Measurements from ENCODE around the gene PPP1R7. TPM values are rescaled to one million over a fixed set of nuclear protein-coding genes. Genes with fewer than 3 reads are reported as not detected.

Gene PPP1R7
- total and polyA plus RNA-seq, 2 of the 4 experiments (the other 2 are of a cell fraction), result 60.8 to 70.0 TPM

DNA sequence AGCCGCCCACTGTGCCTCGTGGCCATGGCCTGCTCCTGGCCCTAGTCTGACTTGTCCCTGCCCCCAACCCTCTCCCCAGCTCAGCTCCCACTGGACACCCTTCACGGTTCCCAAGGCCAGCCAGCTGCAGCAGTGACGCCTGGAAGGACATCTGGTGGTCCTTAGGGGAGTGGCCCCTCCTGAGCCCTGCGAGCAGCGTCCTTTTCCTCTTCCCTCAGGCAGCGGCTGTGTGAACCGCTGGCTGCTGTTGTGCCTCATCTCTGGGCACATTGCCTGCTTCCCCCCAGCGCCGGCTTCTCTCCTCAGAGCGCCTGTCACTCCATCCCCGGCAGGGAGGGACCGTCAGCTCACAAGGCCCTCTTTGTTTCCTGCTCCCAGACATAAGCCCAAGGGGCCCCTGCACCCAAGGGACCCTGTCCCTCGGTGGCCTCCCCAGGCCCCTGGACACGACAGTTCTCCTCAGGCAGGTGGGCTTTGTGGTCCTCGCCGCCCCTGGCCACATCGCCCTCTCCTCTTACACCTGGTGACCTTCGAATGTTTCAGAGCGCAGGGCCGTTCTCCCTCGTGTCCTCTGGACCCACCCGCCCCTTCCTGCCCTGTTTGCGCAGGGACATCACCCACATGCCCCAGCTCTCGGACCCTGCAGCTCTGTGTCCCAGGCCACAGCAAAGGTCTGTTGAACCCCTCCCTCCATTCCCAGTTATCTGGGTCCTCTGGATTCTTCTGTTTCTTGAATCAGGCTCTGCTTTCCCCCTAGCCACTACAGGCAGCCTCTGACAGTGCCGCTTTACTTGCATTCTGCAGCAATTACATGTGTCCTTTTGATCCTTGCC is 74.0 kb downstream of the PPP1R7 start:
- H3K27me3 ChIP-seq (ENCODE audit: control insufficient read depth, insufficient read depth, low read length), result no peaks in the 10 kb centered on the region
- in situ Hi-C loops (cut with MboI; ENCODE audit: low sequenced_read_pairs), result loop anchor here (5.0 kb wide), 1 partner anchor 372 kb away; no protein-coding TSS in a partner anchor
- no peak overlapping the region for H3K4me2 ChIP-seq (ENCODE audit: low read depth, low read length)

More for the DNA sequence above, 74.0 kb downstream of the PPP1R7 start:
- Histone ChIP-seq H3K9me3 (ENCODE audit: control insufficient read depth, insufficient read depth, low read length) (no peaks in the 10 kb centered on the region), H2AFZ (replicated peaks; ENCODE audit: low read length, poor library complexity) (peak overlapping the region; percentile 68), H3K56ac (ENCODE audit: extremely low read depth, insufficient read depth, low read length) (no peak overlapping the region), H3K9me1 (ENCODE audit: insufficient read depth, low read length) (peaks cover 3% of the 10 kb centered on the region; the same call in 1 of the 2 replicates), H2BK5ac (ENCODE audit: low read depth, low read length, poor library complexity, severe bottlenecking) (no peak overlapping the region), H4K8ac (ENCODE audit: low read depth in 2 of 2, low read length in 2 of 2) (no peak overlapping the region), H3K23ac (ENCODE audit: low read depth, low read length) (no peak overlapping the region), H2BK120ac (ENCODE audit: low read depth, low read length) (no peak overlapping the region), H2AK5ac (ENCODE audit: low read depth, low read length) (peak overlapping the region; percentile 75; the same call in 1 of the 2 replicates), H4K5ac (ENCODE audit: low read depth, low read length) (no peak overlapping the region), H2BK20ac (ENCODE audit: low read depth, low read length) (no peak overlapping the region), H3K4me3 (ENCODE audit: insufficient read depth, low read depth, low read length) (no peak overlapping the region), H2AK9ac (replicated peaks; ENCODE audit: low read depth, low read length, poor library complexity) (peak overlapping the region; percentile 74), H4K20me1 (ENCODE audit: insufficient read depth, low read length) (peaks cover 63% of the 10 kb centered on the region), H4K91ac (ENCODE audit: insufficient read depth, low read depth, low read length) (no peak overlapping the region), H3K27ac (ENCODE audit: insufficient read depth, low read length) (no peak overlapping the region; the same call in 1 of the 2 replicates), H3K79me1 (ENCODE audit: low read depth in 1 of 2, low read length in 2 of 2) (peaks cover 12 to 37% of the 10 kb centered on the region in 2 experiments), H3K9ac (ENCODE audit: low read depth, low read length) (no peak overlapping the region), H3K14ac (replicated peaks; ENCODE audit: low read depth, low read length) (no peak overlapping the region), H3K18ac (ENCODE audit: low read depth, low read length) (no peak overlapping the region), H3K4ac (ENCODE audit: low read depth, low read length) (no peak overlapping the region), H2BK15ac (ENCODE audit: low read depth, low read length) (no peak overlapping the region), H3K36me3 (ENCODE audit: control insufficient read depth, insufficient read depth, low read length) (peaks cover 37% of the 10 kb centered on the region), H3K4me1 (ENCODE audit: control insufficient read depth, insufficient read depth, low read length) (peaks cover 9% of the 10 kb centered on the region; the same call in 1 of the 2 replicates)
- 39% methylated on average over 4 of the region's 26 CpGs; no CpG with 5 or more reads in 1 of the 2 experiments for whole genome bisulfite sequencing, 2 experiments (ENCODE audit: extremely low coverage in 2 of 2, insufficient read length in 1 of 2)
- ChIA-PET POLR2A (ENCODE audit: unreplicated experiment) (no interaction called here), CTCF (interaction anchor here (0.6 to 1.8 kb wide), 2 partner anchors 100 to 373 kb away, joined by 3 to 4 read pairs; no protein-coding TSS in a partner anchor)
- no TSS peak for BruUV-seq (replicated peaks)
- DNase-seq (peak; percentile 66), ATAC-seq (ENCODE audit: low read depth) (peak; percentile 55)
- dilution Hi-C loops (cut with HindIII; ENCODE audit: low sequenced_read_pairs, unreplicated experiment), result no loop called here
- TF ChIP-seq, protein P1, sequence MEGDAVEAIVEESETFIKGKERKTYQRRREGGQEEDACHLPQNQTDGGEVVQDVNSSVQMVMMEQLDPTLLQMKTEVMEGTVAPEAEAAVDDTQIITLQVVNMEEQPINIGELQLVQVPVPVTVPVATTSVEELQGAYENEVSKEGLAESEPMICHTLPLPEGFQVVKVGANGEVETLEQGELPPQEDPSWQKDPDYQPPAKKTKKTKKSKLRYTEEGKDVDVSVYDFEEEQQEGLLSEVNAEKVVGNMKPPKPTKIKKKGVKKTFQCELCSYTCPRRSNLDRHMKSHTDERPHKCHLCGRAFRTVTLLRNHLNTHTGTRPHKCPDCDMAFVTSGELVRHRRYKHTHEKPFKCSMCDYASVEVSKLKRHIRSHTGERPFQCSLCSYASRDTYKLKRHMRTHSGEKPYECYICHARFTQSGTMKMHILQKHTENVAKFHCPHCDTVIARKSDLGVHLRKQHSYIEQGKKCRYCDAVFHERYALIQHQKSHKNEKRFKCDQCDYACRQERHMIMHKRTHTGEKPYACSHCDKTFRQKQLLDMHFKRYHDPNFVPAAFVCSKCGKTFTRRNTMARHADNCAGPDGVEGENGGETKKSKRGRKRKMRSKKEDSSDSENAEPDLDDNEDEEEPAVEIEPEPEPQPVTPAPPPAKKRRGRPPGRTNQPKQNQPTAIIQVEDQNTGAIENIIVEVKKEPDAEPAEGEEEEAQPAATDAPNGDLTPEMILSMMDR (conservative IDR thresholded peaks at IDR 0.05; ENCODE audit: low read depth, low read length), result 0 out of 2 replicates have a peak, but pooled peaks have one; percentile 13
- TF ChIP-seq SMC3 (IDR thresholded peaks at IDR 0.05; ENCODE audit: low read depth, low read length), result peak; percentile 28
- peak; percentile 14; the same call in 1 of the 2 replicates for TF ChIP-seq RAD21 (IDR thresholded peaks at IDR 0.05; ENCODE audit: low read length)
- TF ChIP-seq BHLHE40 (IDR thresholded peaks at IDR 0.05; ENCODE audit: low read depth, low read length), result no peak
- intact Hi-C loops (cut with micrococcal nuclease), result no loop called here

Data from IMR-90 (cell line).